ENCODE data around the gene ZSWIM3. TPM values are rescaled to one million over a fixed set of nuclear protein-coding genes. Genes with fewer than 3 reads are reported as not detected.

The ZSWIM3 gene
- total and polyA plus RNA-seq, 11 donors = 1.3 to 3.1 (median 2.1) TPM

GRCh38 chr20:45834797-45835161, 22.6 kb upstream of the ZSWIM3 start:
- TF ChIP-seq CTCF (IDR thresholded peaks at IDR 0.05) (no peak), POLR2A (IDR thresholded peaks at IDR 0.05) (no peak)
- Histone ChIP-seq H3K4me3 (peak overlapping the region; percentile 54 to 90 (median 73)), H3K27ac (peak overlapping the region; percentile 89 to 99 (median 95)), H3K36me3 (peaks cover 0 to 32% (median 15%) of the 10 kb centered on the region in 9 donors), H3K9me3 (no peaks in the 10 kb centered on the region), H3K4me1 (peaks cover 0 to 51% (median 34%) of the 10 kb centered on the region in 12 donors), H3K27me3 (no peaks in the 10 kb centered on the region)
- intact Hi-C loops (cut with DNase I) = loop anchor here in 3 of 10 donors (2.0 to 10.0 kb wide), 2 partner anchors 56 to 100 kb away; partner anchors contain the start of genes PCIF1 (in 2 of the 3), CTSA (in 1 of the 3) and NEURL2 (in 1 of the 3)
- WGBS, 4 donors = 53 to 66% (median 60%) methylated on average over 14 of the region's 14 CpGs
- ATAC-seq (no peak), DNase-seq (peak in 1 of 5 donors; percentile 40)

- no peaks in the 10 kb centered on the region for H3K9me3 ChIP-seq
- no peak for ATAC-seq
- H3K27ac ChIP-seq = peak overlapping the region in 10 of 12 donors; percentile 91 to 99 (median 95)
- intact Hi-C loops (cut with DNase I) = loop anchor here in 3 of 10 donors (2.0 to 10.0 kb wide), 2 partner anchors 55 to 99 kb away; partner anchors contain the start of genes PCIF1 (in 2 of the 3), CTSA (in 1 of the 3) and NEURL2 (in 1 of the 3)
- H3K27me3 ChIP-seq = no peaks in the 10 kb centered on the region
- 56 to 66% (median 58%) methylated on average over 3 of the region's 3 CpGs for WGBS, 4 donors
- TF ChIP-seq CTCF (IDR thresholded peaks at IDR 0.05) (no peak), POLR2A (IDR thresholded peaks at IDR 0.05) (no peak)
- H3K36me3 ChIP-seq = peaks cover 0 to 38% (median 21%) of the 10 kb centered on the region in 9 donors
- DNase-seq = no peak
- H3K4me3 ChIP-seq = peak overlapping the region in 9 of 12 donors; percentile 63 to 90 (median 79)
- peaks cover 0 to 51% (median 34%) of the 10 kb centered on the region in 12 donors for H3K4me1 ChIP-seq
These were observed 22.1 kb upstream of the ZSWIM3 start for GRCh38 chr20:45835329-45835765.

GRCh38 chr20:45835825-45836224, 21.6 kb upstream of the ZSWIM3 start:
- Histone ChIP-seq H3K27me3 (no peaks in the 10 kb centered on the region), H3K9me3 (no peaks in the 10 kb centered on the region), H3K27ac (peak overlapping the region in 10 of 12 donors; percentile 91 to 99 (median 95)), H3K4me3 (peak overlapping the region in 9 of 12 donors; percentile 63 to 90 (median 79)), H3K36me3 (peaks cover 0 to 43% (median 24%) of the 10 kb centered on the region in 9 donors), H3K4me1 (peaks cover 0 to 51% (median 34%) of the 10 kb centered on the region in 12 donors)
- intact Hi-C loops (cut with DNase I) = loop anchor here in 3 of 10 donors (2.0 to 10.0 kb wide), 2 partner anchors 55 to 99 kb away; partner anchors contain the start of genes PCIF1 (in 2 of the 3), CTSA (in 1 of the 3) and NEURL2 (in 1 of the 3)
- 77 to 82% (median 81%) methylated on average over 5 of the region's 5 CpGs for WGBS, 4 donors
- TF ChIP-seq CTCF (IDR thresholded peaks at IDR 0.05) (no peak), POLR2A (IDR thresholded peaks at IDR 0.05) (peak in 1 of 2 donors; percentile 16)
- ATAC-seq (peak; percentile 19 to 55 (median 37)), DNase-seq (peak in 2 of 5 donors; percentile 74 to 76)

GRCh38 chr20:45836841-45837240, 20.6 kb upstream of the ZSWIM3 start:
- peak overlapping the region in 1 of 12 donors; percentile 12 for H3K4me3 ChIP-seq
- no peaks in the 10 kb centered on the region for H3K9me3 ChIP-seq
- H3K36me3 ChIP-seq = peaks cover 0 to 53% (median 34%) of the 10 kb centered on the region in 9 donors
- H3K27ac ChIP-seq = peak overlapping the region in 5 of 12 donors; percentile 12 to 99 (median 37)
- intact Hi-C loops (cut with DNase I) = loop anchor here in 2 of 10 donors (10.0 kb wide), 1 partner anchor 98 kb away; the partner anchor contains the start of gene PCIF1 (in 2 of the 2)
- peaks cover 0 to 50% (median 38%) of the 10 kb centered on the region in 12 donors for H3K4me1 ChIP-seq
- 2 to 25% (median 13%) methylated on average over 1 of the region's 1 CpG for WGBS, 4 donors
- no peaks in the 10 kb centered on the region for H3K27me3 ChIP-seq
- ATAC-seq = no peak
- no peak for DNase-seq
- TF ChIP-seq POLR2A (IDR thresholded peaks at IDR 0.05) (no peak), CTCF (IDR thresholded peaks at IDR 0.05) (no peak)
